H9 (cell line): ENCODE results near the gene UNCX. TPM values are rescaled to one million over a fixed set of nuclear protein-coding genes. Genes with fewer than 3 reads are reported as not detected.

Experiments used
- DNase-seq: peaks from one replicate; pipeline ENCODE4 v3.0.0-alpha.2; 2017
- H2AFZ ChIP-seq: one replicate; pipeline ENCODE4 v1.6.1; 2013; ENCODE audit warnings: mild to moderate bottlenecking, low read length, control low read depth, moderate library complexity
- H2AK5ac ChIP-seq: 2 replicates; pipeline ENCODE4 v1.6.1; 2013; ENCODE audit warnings: low read length, control low read depth, mixed read lengths; ENCODE audit not compliant: insufficient read length
- H2BK120ac ChIP-seq: one replicate; pipeline ENCODE4 v1.6.1; 2013; ENCODE audit warnings: low read depth, mild to moderate bottlenecking, low read length, control low read depth, inconsistent platforms; ENCODE audit not compliant: poor library complexity, severe bottlenecking
- H2BK12ac ChIP-seq: 2 replicates; pipeline ENCODE4 v1.6.1; 2013; ENCODE audit warnings: low read length, control low read depth, mixed read lengths, low read depth; ENCODE audit not compliant: insufficient read length
- H2BK15ac ChIP-seq: 2 replicates; pipeline ENCODE4 v1.6.1; 2013; ENCODE audit warnings: low read depth, low read length, control low read depth
- H2BK20ac ChIP-seq: one replicate; pipeline ENCODE4 v1.6.1; 2013; ENCODE audit warnings: low read depth, mild to moderate bottlenecking, low read length, control low read depth, inconsistent platforms; ENCODE audit not compliant: poor library complexity, severe bottlenecking
- H2BK5ac ChIP-seq: 2 replicates; pipeline ENCODE4 v1.6.1; 2013; ENCODE audit warnings: low read length, control low read depth, mixed read lengths; ENCODE audit not compliant: insufficient read length
- H3K14ac ChIP-seq: 2 replicates; pipeline ENCODE4 v1.6.1; 2013; ENCODE audit warnings: low read length, control low read depth; ENCODE audit not compliant: insufficient read depth
- H3K18ac ChIP-seq: 2 replicates; pipeline ENCODE4 v1.6.1; 2013; ENCODE audit warnings: low read depth, mild to moderate bottlenecking, mixed read lengths, low read length, control low read depth; ENCODE audit not compliant: insufficient read length
- H3K23ac ChIP-seq: 2 replicates; pipeline ENCODE4 v1.6.1; 2013; ENCODE audit warnings: low read length, control low read depth, mixed read lengths, low read depth; ENCODE audit not compliant: insufficient read length
- H3K23me2 ChIP-seq: 2 replicates; pipeline ENCODE4 v1.6.1; 2013; ENCODE audit warnings: low read depth, mild to moderate bottlenecking, mixed read lengths, low read length, control low read depth; ENCODE audit not compliant: insufficient read length, poor library complexity, severe bottlenecking
- H3K27ac ChIP-seq: 2 replicates; pipeline ENCODE4 v1.5.1; 2013; ENCODE audit warnings: low read length, control low read depth, mixed read lengths, low read depth; ENCODE audit not compliant: insufficient read length
- H3K27me3 ChIP-seq: 2 replicates; pipeline ENCODE4 v1.6.1; 2013; ENCODE audit warnings: low read length, control low read depth, inconsistent platforms; ENCODE audit not compliant: insufficient read depth
- H3K4ac ChIP-seq: 2 replicates; pipeline ENCODE4 v1.6.1; 2013; ENCODE audit warnings: low read depth, mild to moderate bottlenecking, control low read depth, inconsistent platforms, low read length, moderate library complexity
- H3K4me1 ChIP-seq: 2 replicates; pipeline ENCODE4 v1.6.1; 2013; ENCODE audit warnings: low read length, control low read depth, inconsistent platforms; ENCODE audit not compliant: insufficient read depth
- H3K4me2 ChIP-seq: 2 replicates; pipeline ENCODE4 v1.6.1; 2013; ENCODE audit warnings: low read length, control low read depth, mixed read lengths; ENCODE audit not compliant: insufficient read length, insufficient read depth
- H3K56ac ChIP-seq: 2 replicates; pipeline ENCODE4 v1.6.1; 2013; ENCODE audit warnings: low read depth, mild to moderate bottlenecking, mixed read lengths, low read length, control low read depth; ENCODE audit not compliant: insufficient read length
- H3K79me1 ChIP-seq: 2 replicates; pipeline ENCODE4 v1.6.1; 2013; ENCODE audit warnings: low read depth, mild to moderate bottlenecking, moderate library complexity, low read length, control low read depth, inconsistent platforms; ENCODE audit not compliant: insufficient read depth, poor library complexity, severe bottlenecking
- H3K79me2 ChIP-seq: 2 replicates; pipeline ENCODE4 v1.6.1; 2013; ENCODE audit warnings: low read length, control low read depth, inconsistent platforms; ENCODE audit not compliant: insufficient read depth
- H3K9ac ChIP-seq: 2 replicates; pipeline ENCODE4 v1.6.1; 2013; ENCODE audit warnings: low read length, control low read depth, mixed read lengths; ENCODE audit not compliant: insufficient read length; ENCODE audit errors: extremely low read depth
- H3K9me3 ChIP-seq: one replicate; pipeline ENCODE4 v1.6.1; 2013; ENCODE audit warnings: low read depth, low read length, inconsistent platforms; ENCODE audit not compliant: control insufficient read depth
- H3T11ph ChIP-seq: one replicate; pipeline ENCODE4 v1.6.1; 2013; ENCODE audit warnings: mild to moderate bottlenecking, low read length, control low read depth, inconsistent platforms
- H4K20me1 ChIP-seq: one replicate; pipeline ENCODE4 v1.6.1; 2013; ENCODE audit not compliant: control insufficient read depth, insufficient read length, insufficient read depth
- H4K5ac ChIP-seq: 2 replicates; pipeline ENCODE4 v1.6.1; 2013; ENCODE audit warnings: low read depth, mild to moderate bottlenecking, mixed read lengths, low read length, control low read depth; ENCODE audit not compliant: insufficient read length
- H4K8ac ChIP-seq: replicated peaks from 2 replicates; pipeline ENCODE4 v1.6.1; 2013; ENCODE audit warnings: low read length, control low read depth, mixed read lengths, low read depth; ENCODE audit not compliant: insufficient read length
- H4K91ac ChIP-seq: 2 replicates; pipeline ENCODE4 v1.6.1; 2013; ENCODE audit warnings: low read depth, mild to moderate bottlenecking, moderate library complexity, mixed read lengths, low read length, control low read depth; ENCODE audit not compliant: insufficient read length
- H3K27ac Mint-ChIP-seq, 3 experiments: 2 replicates in 2 of 3; 3 replicates in 1 of 3; pipeline ENCODE4 v1.8.0; 2020 to 2021; ENCODE audit warnings: mixed read lengths in 3 of 3, mild to moderate bottlenecking in 1 of 3, moderate library complexity in 1 of 3
- H3K27me3 Mint-ChIP-seq: 2 replicates; pipeline ENCODE4 v1.8.0; 2021; ENCODE audit warnings: low read depth, mild to moderate bottlenecking, moderate library complexity, mixed read lengths
- H3K36me3 Mint-ChIP-seq, 3 experiments: 2 replicates in 2 of 3; 3 replicates in 1 of 3; pipeline ENCODE4 v1.8.0; 2020 to 2021; ENCODE audit warnings: low read depth in 3 of 3, mixed read lengths in 3 of 3; ENCODE audit not compliant: insufficient read depth in 1 of 3
- H3K4me1 Mint-ChIP-seq, 2 experiments: 2 replicates each; pipeline ENCODE4 v1.8.0; 2020; ENCODE audit warnings: mixed read lengths in 2 of 2
- H3K4me3 Mint-ChIP-seq, 2 experiments: 2 replicates in 1 of 2; 3 replicates in 1 of 2; pipeline ENCODE4 v1.8.0; 2020 to 2021; ENCODE audit warnings: mild to moderate bottlenecking in 2 of 2, mixed read lengths in 2 of 2, moderate library complexity in 1 of 2
- H3K9me3 Mint-ChIP-seq, 2 experiments: 2 replicates in 1 of 2; 3 replicates in 1 of 2; pipeline ENCODE4 v1.8.0; 2020; ENCODE audit warnings: mild to moderate bottlenecking in 2 of 2, mixed read lengths in 2 of 2, moderate library complexity in 1 of 2
- CTCF ChIP-seq: fragments of 200-600 bp; sonication (generic); conservative IDR thresholded peaks from 3 replicates; pipeline ENCODE4 v1.8.0; 2021; ENCODE audit warnings: antibody characterized with exemption, mild to moderate bottlenecking
- WGBS: extraction: QIAGEN DNeasy Blood & Tissue Kit; methylation state at CpG from one replicate; pipeline ENCODE4 v1.1.7; 2013; ENCODE audit warnings: missing lambda C conversion rate, low lambda C conversion rate, mixed read lengths; ENCODE audit not compliant: insufficient read length; ENCODE audit errors: extremely low coverage; 5-methylcytosine and 5-hydroxymethylcytosine counted together
- total RNA-seq: library from RNA; stranded (reverse); gene quantifications from 2 replicates; pipeline ENCODE4 v1.2.1, GENCODE V29; 2021

Gene UNCX
- total RNA-seq, 1 experiment from 2014 or later = not detected

- H3K27me3 Mint-ChIP-seq = peaks cover 71% of the 10 kb centered on the region
- Histone ChIP-seq H4K5ac (no peak overlapping the region), H3K27me3 (peaks cover 16% of the 10 kb centered on the region)
Observed at GRCh38 chr7:1252540-1253090, 19.9 kb downstream of the UNCX start.

More at GRCh38 chr7:1252540-1253090, 19.9 kb downstream of the UNCX start:
- no peaks in the 10 kb centered on the region; the same call in 1 of the 2 replicates for H3K4me1 ChIP-seq
- H2AFZ ChIP-seq = no peak overlapping the region
- no peak overlapping the region for H3K14ac ChIP-seq
- WGBS = no CpG with 5 or more reads among the region's 17 CpGs
- no peaks in the 10 kb centered on the region for H4K20me1 ChIP-seq
- H3T11ph ChIP-seq = no peak overlapping the region
- H3K36me3 Mint-ChIP-seq = no peaks in the 10 kb centered on the region
- no peak overlapping the region for H2BK20ac ChIP-seq
- no peak overlapping the region for H2BK5ac ChIP-seq
- no peaks in the 10 kb centered on the region for H3K9me3 ChIP-seq
- no peak overlapping the region for H3K4me2 ChIP-seq
- H2BK12ac ChIP-seq = no peak overlapping the region
- H4K91ac ChIP-seq = no peak overlapping the region
- no peaks in the 10 kb centered on the region for H3K79me1 ChIP-seq
- H3K56ac ChIP-seq = no peak overlapping the region
- no peak overlapping the region for H2BK15ac ChIP-seq
- H3K23ac ChIP-seq = no peak overlapping the region
- H3K4me1 Mint-ChIP-seq = peaks cover 5 to 18% of the 10 kb centered on the region in 2 experiments; a peak in 3 of 4 replicates
- H4K8ac ChIP-seq = no peak overlapping the region
- no peaks in the 10 kb centered on the region for H3K23me2 ChIP-seq
- no peak for TF ChIP-seq CTCF
- no peaks in the 10 kb centered on the region for H3K79me2 ChIP-seq
- no peak overlapping the region for H3K4me3 Mint-ChIP-seq
- H2BK120ac ChIP-seq = no peak overlapping the region
- DNase-seq = no peak
- H2AK5ac ChIP-seq = no peak overlapping the region
- H3K18ac ChIP-seq = no peak overlapping the region
- no peak overlapping the region for H3K9ac ChIP-seq
- no peak overlapping the region for H3K27ac Mint-ChIP-seq
- peaks cover 0 to 3% of the 10 kb centered on the region in 2 experiments; a peak in 1 of 5 replicates for H3K9me3 Mint-ChIP-seq
- H3K4ac ChIP-seq = no peak overlapping the region
- H3K27ac ChIP-seq = no peak overlapping the region
